ENCODE results near the gene ATP5IF1. TPM values are rescaled to one million over a fixed set of nuclear protein-coding genes. Genes with fewer than 3 reads are reported as not detected.
A peak's percentile ranks its signal among the peaks of the same experiment; 100 is the strongest.

The ATP5IF1 gene
- total RNA-seq, 1 donor from 2014 or later, result 110 TPM

DNA sequence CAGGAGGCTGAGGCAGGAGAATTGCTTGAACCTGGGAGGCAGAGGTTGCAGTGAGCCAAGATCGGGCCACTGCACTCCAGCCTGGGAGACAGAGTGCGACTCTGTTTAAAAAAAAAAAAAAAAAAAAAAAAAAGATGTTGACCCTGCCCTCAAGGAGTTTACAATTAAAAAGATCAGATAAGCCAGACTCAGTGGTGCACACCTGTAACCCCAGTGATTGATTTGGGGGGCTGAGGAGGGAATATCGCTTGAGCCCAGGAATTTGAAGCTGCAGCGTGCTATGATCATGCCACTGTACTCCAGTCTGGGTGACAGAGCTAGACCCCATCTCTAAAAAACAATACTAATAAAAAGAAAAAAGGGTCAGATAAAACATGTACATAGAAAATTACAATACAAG, 21.8 kb downstream of the ATP5IF1 start:
- Mint-ChIP-seq H3K4me3 (ENCODE audit: unreplicated experiment) (no peak overlapping the region), H3K9me3 (ENCODE audit: unreplicated experiment) (peaks cover 10% of the 10 kb centered on the region), H3K27ac (ENCODE audit: unreplicated experiment) (peak overlapping the region; percentile 28)

DNA sequence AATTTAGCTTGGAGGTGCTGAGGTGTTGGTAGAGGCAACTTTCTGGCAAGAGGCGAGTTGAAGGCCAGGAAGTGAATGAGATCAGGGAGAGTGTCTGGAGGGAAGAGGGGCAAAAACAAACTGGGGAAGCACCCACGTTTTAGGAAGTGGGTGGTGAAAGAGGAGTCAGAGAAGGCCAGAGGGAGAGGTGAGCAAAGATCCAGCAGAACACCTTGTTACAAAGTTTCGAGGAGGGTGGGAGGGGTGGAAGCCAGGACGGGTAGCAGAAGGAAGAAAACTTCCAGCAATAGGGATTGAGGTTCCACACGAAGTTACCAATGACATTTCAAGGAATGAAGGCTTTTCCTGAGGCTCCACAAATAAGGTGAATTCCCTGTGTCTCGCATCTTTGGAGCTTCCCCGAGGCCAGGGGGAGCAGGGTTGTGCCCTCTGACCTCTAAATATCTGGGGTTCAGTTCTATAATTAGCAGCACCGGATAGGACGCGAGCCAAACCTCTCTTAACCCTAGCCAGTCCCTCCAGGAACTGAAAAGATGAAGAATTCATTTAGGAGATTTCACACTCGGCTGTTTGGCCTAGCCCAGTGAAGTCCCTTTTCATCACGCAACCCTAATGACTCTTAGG, 22.8 kb downstream of the ATP5IF1 start:
- H3K4me3 Mint-ChIP-seq (ENCODE audit: unreplicated experiment), result peak overlapping the region; percentile 71
- H3K9me3 Mint-ChIP-seq (ENCODE audit: unreplicated experiment), result peaks cover 11% of the 10 kb centered on the region
- DNase-seq, result no peak
- peaks cover 5% of the 10 kb centered on the region for H3K27me3 Mint-ChIP-seq (ENCODE audit: unreplicated experiment)
- peaks cover 12% of the 10 kb centered on the region for H3K4me1 Mint-ChIP-seq (ENCODE audit: low read depth, unreplicated experiment)
- H3K36me3 Mint-ChIP-seq (ENCODE audit: unreplicated experiment), result no peaks in the 10 kb centered on the region
- TF ChIP-seq CTCF (IDR thresholded peaks at IDR 0.05; ENCODE audit: partially characterized antibody, unreplicated experiment), result no peak
- peak overlapping the region; percentile 85 for H3K27ac Mint-ChIP-seq (ENCODE audit: unreplicated experiment)

More for the DNA sequence above, 21.8 kb downstream of the ATP5IF1 start:
- no peak for TF ChIP-seq CTCF (IDR thresholded peaks at IDR 0.05; ENCODE audit: partially characterized antibody, unreplicated experiment)
- H3K36me3 Mint-ChIP-seq (ENCODE audit: unreplicated experiment), result no peaks in the 10 kb centered on the region
- peaks cover 5% of the 10 kb centered on the region for H3K27me3 Mint-ChIP-seq (ENCODE audit: unreplicated experiment)
- no peak for DNase-seq
- H3K4me1 Mint-ChIP-seq (ENCODE audit: low read depth, unreplicated experiment), result peaks cover 8% of the 10 kb centered on the region

- TF ChIP-seq CTCF (IDR thresholded peaks at IDR 0.05; ENCODE audit: partially characterized antibody, unreplicated experiment), result no peak
- H3K27me3 Mint-ChIP-seq (ENCODE audit: unreplicated experiment), result peaks cover 5% of the 10 kb centered on the region
- H3K36me3 Mint-ChIP-seq (ENCODE audit: unreplicated experiment), result no peaks in the 10 kb centered on the region
- H3K4me3 Mint-ChIP-seq (ENCODE audit: unreplicated experiment), result peak within 1 kb of the TSS; percentile 71
- peaks cover 12% of the 10 kb centered on the region for H3K4me1 Mint-ChIP-seq (ENCODE audit: low read depth, unreplicated experiment)
- H3K9me3 Mint-ChIP-seq (ENCODE audit: unreplicated experiment), result peaks cover 11% of the 10 kb centered on the region
- DNase-seq, result peak; percentile 100
- H3K27ac Mint-ChIP-seq (ENCODE audit: unreplicated experiment), result peak within 1 kb of the TSS; percentile 85
These were observed 23.5 kb downstream of the ATP5IF1 start, which contains the start of gene SESN2 for GRCh38 chr1:28259252-28259933. TSS of gene SESN2 (plus strand) at chr1:28259518. CDS start at chr1:28259848, 330 bp downstream.

DNA sequence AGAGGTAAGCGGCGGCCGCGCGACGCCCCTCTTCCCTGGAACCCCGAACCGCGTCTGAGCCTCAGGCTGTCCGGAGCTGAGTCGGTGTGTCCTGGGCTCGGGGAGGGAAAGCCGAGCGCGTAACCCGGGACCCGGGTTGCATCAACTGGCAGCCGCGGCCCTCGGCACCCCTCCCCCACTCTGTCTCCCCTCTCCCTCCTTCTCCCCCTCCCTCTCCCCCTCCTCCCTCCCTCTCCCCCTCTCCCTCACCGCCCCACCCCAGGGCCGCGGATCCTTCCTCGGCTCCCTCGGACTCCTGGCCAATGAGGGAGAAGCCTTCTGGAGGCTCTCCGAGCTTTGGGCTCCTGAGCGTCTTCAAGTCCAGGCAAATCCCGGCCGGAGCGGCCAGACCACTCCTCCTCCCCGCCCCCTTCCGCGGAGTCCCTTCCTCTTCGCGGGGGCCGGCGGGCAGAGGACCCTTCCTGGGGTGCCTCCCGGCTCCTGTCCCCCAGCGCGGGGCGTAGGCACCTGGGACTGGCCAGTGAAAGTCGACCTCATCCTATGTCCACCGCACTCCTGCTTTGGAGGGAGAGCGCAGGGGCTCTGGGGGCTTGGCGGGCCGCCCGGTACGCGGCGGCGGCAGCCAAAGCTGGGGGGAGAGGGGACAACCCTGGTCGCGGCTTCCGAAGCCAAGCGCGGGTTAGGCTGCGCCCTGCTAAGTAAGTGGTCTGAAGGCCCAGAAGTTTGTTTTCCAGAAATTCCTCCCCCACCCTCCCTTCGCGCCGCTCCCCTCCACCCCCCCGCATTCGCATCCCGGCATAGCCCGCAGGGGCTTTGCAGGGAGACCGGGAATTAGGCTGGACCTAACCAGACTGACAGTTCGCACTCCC, 24.2 kb downstream of the ATP5IF1 start:
- Mint-ChIP-seq H3K4me1 (ENCODE audit: low read depth, unreplicated experiment) (peaks cover 12% of the 10 kb centered on the region), H3K9me3 (ENCODE audit: unreplicated experiment) (peaks cover 11% of the 10 kb centered on the region), H3K4me3 (ENCODE audit: unreplicated experiment) (peak overlapping the region; percentile 96), H3K27ac (ENCODE audit: unreplicated experiment) (peak overlapping the region; percentile 36), H3K36me3 (ENCODE audit: unreplicated experiment) (no peaks in the 10 kb centered on the region), H3K27me3 (ENCODE audit: unreplicated experiment) (peaks cover 5% of the 10 kb centered on the region)
- DNase-seq, result peak; percentile 81
- TF ChIP-seq CTCF (IDR thresholded peaks at IDR 0.05; ENCODE audit: partially characterized antibody, unreplicated experiment), result no peak

Measured in glutamatergic neuron (in vitro differentiated cells).